SK-N-SH (cell line): ENCODE data around the gene MAMDC2. TPM values are rescaled to one million over a fixed set of nuclear protein-coding genes. Genes with fewer than 3 reads are reported as not detected.

Experiments
- CTCF ChIA-PET: fragments of 300-600, 350-600 bp; formaldehyde crosslinking; extraction: SDS; loops from one replicate; lab custom pipeline; 2021; lab: Yijun Ruan, JAX
- POLR2A ChIA-PET: fragments of 350-600 bp; sonication (Branson Sonifier 250); formaldehyde crosslinking; extraction: SDS; loops from one replicate; lab custom pipeline; 2020; ENCODE audit warnings: antibody characterized with exemption, inconsistent platforms; lab: Yijun Ruan, JAX
- DNase-seq: peaks from one replicate; pipeline ENCODE4 v3.0.0; 2012
- H2AFZ ChIP-seq: fragments of 200-600 bp; sonication (generic); 2 replicates; pipeline ENCODE4 v1.8.1; 2016; ENCODE audit warnings: antibody characterized with exemption, mild to moderate bottlenecking, low read depth
- H3F3A ChIP-seq: fragments of 200-600 bp; sonication (generic); replicated peaks from 2 replicates; pipeline ENCODE3; 2016; ENCODE audit warnings: antibody characterized with exemption, mild to moderate bottlenecking; ENCODE audit not compliant: insufficient read depth
- H3K27ac ChIP-seq, 2 experiments: fragments of 200-500 bp in 1 of 2; fragments of 200-600 bp in 1 of 2; sonication (Bioruptor generic) in 1 of 2; sonication (generic), shearing (Covaris generic) in 1 of 2; 2 replicates each; pipeline versions ENCODE4 v1.5.1 to v1.6.1; 2014 to 2016; ENCODE audit warnings: low read depth in 2 of 2, inconsistent platforms in 1 of 2, low read length in 1 of 2, mild to moderate bottlenecking in 1 of 2, mixed read lengths in 1 of 2
- H3K27me3 ChIP-seq: fragments of 200-600 bp; sonication (generic), shearing (Covaris generic); 2 replicates; pipeline ENCODE4 v1.6.1; 2016; ENCODE audit warnings: mixed run types; ENCODE audit not compliant: insufficient read depth
- H3K36me3 ChIP-seq, 2 experiments: fragments of 200-500 bp in 1 of 2; fragments of 200-600 bp in 1 of 2; sonication (Bioruptor generic) in 1 of 2; sonication (generic) in 1 of 2; replicated peaks in 1 of 2; 2 replicates each; pipeline versions ENCODE3 to v1.5.1; 2014 to 2016; ENCODE audit warnings: low read length in 1 of 2, mild to moderate bottlenecking in 1 of 2; ENCODE audit not compliant: insufficient read depth in 2 of 2, control insufficient read depth in 1 of 2
- H3K4me1 ChIP-seq, 2 experiments: fragments of 200-500 bp in 1 of 2; fragments of 200-600 bp in 1 of 2; sonication (Bioruptor generic) in 1 of 2; sonication (generic), shearing (Covaris generic) in 1 of 2; 2 replicates each; pipeline versions ENCODE4 v1.5.1 to v1.6.1; 2014 to 2016; ENCODE audit warnings: low read depth in 1 of 2, low read length in 1 of 2, mixed run types in 1 of 2; ENCODE audit not compliant: insufficient read depth in 2 of 2, control insufficient read depth in 1 of 2
- H3K4me2 ChIP-seq: fragments of 200-600 bp; sonication (generic), shearing (Covaris generic); 2 replicates; pipeline ENCODE4 v1.6.1; 2017; ENCODE audit warnings: mixed run types
- H3K4me3 ChIP-seq, 2 experiments: fragments of 200-500 bp in 1 of 2; fragments of 200-600 bp in 1 of 2; sonication (Bioruptor generic) in 1 of 2; sonication (generic), shearing (Covaris generic) in 1 of 2; 2 replicates each; pipeline versions ENCODE4 v1.5.1 to v1.8.1; 2014 to 2016; ENCODE audit warnings: low read depth in 2 of 2, inconsistent platforms in 1 of 2, low read length in 1 of 2, mild to moderate bottlenecking in 1 of 2, mixed read lengths in 1 of 2, moderate library complexity in 1 of 2
- H3K79me2 ChIP-seq: fragments of 200-600 bp; sonication (generic); 2 replicates; pipeline ENCODE4 v1.8.1; 2017; ENCODE audit warnings: mild to moderate bottlenecking; ENCODE audit not compliant: insufficient read depth
- H3K9ac ChIP-seq: fragments of 200-600 bp; sonication (generic); 2 replicates; pipeline ENCODE4 v1.6.1; 2017; ENCODE audit warnings: mixed run types
- H3K9me2 ChIP-seq: fragments of 200-600 bp; sonication (generic); 2 replicates; pipeline ENCODE4 v1.6.1; 2017; ENCODE audit warnings: mixed run types
- H3K9me3 ChIP-seq: fragments of 200-600 bp; sonication (generic); 2 replicates; pipeline ENCODE4 v1.6.1; 2017; ENCODE audit warnings: mixed run types, mild to moderate bottlenecking, moderate library complexity
- H4K20me1 ChIP-seq: fragments of 200-600 bp; sonication (generic); 2 replicates; pipeline ENCODE4 v1.6.1; 2017; ENCODE audit warnings: mild to moderate bottlenecking, mixed run types; ENCODE audit not compliant: insufficient read depth
- CHD2 ChIP-seq: fragments of 150-350 bp; IDR thresholded peaks from 2 replicates; pipeline ENCODE4 v1.6.1; 2018; ENCODE audit warnings: low read length; ENCODE audit not compliant: partially characterized antibody
- EP300 ChIP-seq, 2 experiments: IDR thresholded peaks; 2 replicates each; pipeline versions ENCODE4 v1.4.0 to v1.6.1; 2012; ENCODE audit warnings: borderline replicate concordance in 1 of 2, low read depth in 1 of 2, low read length in 1 of 2
- EZH2phosphoT487 ChIP-seq: fragments of 200-600 bp; sonication (generic); IDR thresholded peaks from 2 replicates; pipeline ENCODE4 v1.6.1; 2017; ENCODE audit warnings: low read depth, mixed run types, mild to moderate bottlenecking, antibody characterized with exemption, moderate library complexity, borderline replicate concordance
- FOSL2 ChIP-seq: IDR thresholded peaks from 2 replicates; pipeline ENCODE4 v1.4.0; 2012; ENCODE audit warnings: low read depth, mild to moderate bottlenecking, moderate library complexity, borderline replicate concordance
- FOXJ3 ChIP-seq: sonication (generic); formaldehyde crosslinking; IDR thresholded peaks from 2 replicates; pipeline ENCODE4 v1.5.1; 2020; ENCODE audit warnings: mild to moderate bottlenecking, missing genetic modification reagents
- FOXM1 ChIP-seq: IDR thresholded peaks from 2 replicates; pipeline ENCODE4 v1.4.0; 2012; ENCODE audit warnings: low read depth, mild to moderate bottlenecking
- GABPA ChIP-seq: IDR thresholded peaks from 2 replicates; pipeline ENCODE4 v1.4.0; 2012; ENCODE audit warnings: low read depth, mild to moderate bottlenecking
- GATA2 ChIP-seq: sonication (generic); formaldehyde crosslinking; IDR thresholded peaks from 2 replicates; pipeline ENCODE4 v1.5.0; 2020; ENCODE audit warnings: mild to moderate bottlenecking, missing genetic modification reagents
- JUND ChIP-seq: IDR thresholded peaks from 2 replicates; pipeline ENCODE4 v1.4.0; 2012
- POLR2AphosphoS5 ChIP-seq: IDR thresholded peaks from 2 replicates; pipeline ENCODE4 v1.6.1; 2012; ENCODE audit warnings: low read depth, low read length
- RAD21 ChIP-seq: IDR thresholded peaks from 2 replicates; pipeline ENCODE4 v1.6.1; 2012; ENCODE audit warnings: mild to moderate bottlenecking, low read length
- RFX5 ChIP-seq: IDR thresholded peaks from 2 replicates; pipeline ENCODE4 v1.6.1; 2012; ENCODE audit warnings: mild to moderate bottlenecking, improper control_type of control experiment, low read length
- RXRA ChIP-seq: IDR thresholded peaks from 2 replicates; pipeline ENCODE4 v1.4.0; 2012; ENCODE audit warnings: low read depth, mild to moderate bottlenecking, borderline replicate concordance
- SMC3 ChIP-seq: IDR thresholded peaks from 2 replicates; pipeline ENCODE4 v1.6.1; 2012; ENCODE audit warnings: low read depth, low read length, improper control_type of control experiment
- TCF12 ChIP-seq: IDR thresholded peaks from 2 replicates; pipeline ENCODE4 v1.4.0; 2012
- TEAD4 ChIP-seq: IDR thresholded peaks from 2 replicates; pipeline ENCODE4 v1.4.0; 2012; ENCODE audit warnings: mild to moderate bottlenecking, borderline replicate concordance; ENCODE audit not compliant: insufficient read depth
- YY1 ChIP-seq: IDR thresholded peaks from 2 replicates; pipeline ENCODE4 v1.4.0; 2012; ENCODE audit warnings: low read depth, mild to moderate bottlenecking
- WGBS: methylation state at CpG from one replicate; pipeline ENCODE4 v1.1.6; 2017; ENCODE audit warnings: low lambda C conversion rate; 5-methylcytosine and 5-hydroxymethylcytosine counted together
- polyA plus RNA-seq, 3 experiments: library from polyadenylated mRNA; depleted of rRNA; stranded (reverse); fragments of >200 nt; gene quantifications; 2 replicates each; pipeline ENCODE4 v1.2.3, GENCODE V29; 2012
- TF ChIP-seq, protein P1 (sequence below): IDR thresholded peaks from 2 replicates; pipeline ENCODE4 v1.4.0; 2012; ENCODE audit warnings: low read depth
- TF ChIP-seq, protein P2 (sequence below): IDR thresholded peaks from 2 replicates; pipeline ENCODE4 v1.6.1; 2012; ENCODE audit warnings: mild to moderate bottlenecking, low read depth, low read length, moderate library complexity
- TF ChIP-seq, protein P3 (sequence below): fragments of 150-350 bp; IDR thresholded peaks from 2 replicates; pipeline ENCODE4 v1.6.1; 2016; ENCODE audit warnings: mild to moderate bottlenecking, low read depth, low read length
- TF ChIP-seq, protein P4 (sequence below): IDR thresholded peaks from 2 replicates; pipeline ENCODE4 v1.4.0; 2012; ENCODE audit warnings: low read depth, borderline replicate concordance

MAMDC2 gene
- polyA plus RNA-seq, 1 of the 3 experiments (the other 2 are of a cell fraction) = not detected

DNA sequence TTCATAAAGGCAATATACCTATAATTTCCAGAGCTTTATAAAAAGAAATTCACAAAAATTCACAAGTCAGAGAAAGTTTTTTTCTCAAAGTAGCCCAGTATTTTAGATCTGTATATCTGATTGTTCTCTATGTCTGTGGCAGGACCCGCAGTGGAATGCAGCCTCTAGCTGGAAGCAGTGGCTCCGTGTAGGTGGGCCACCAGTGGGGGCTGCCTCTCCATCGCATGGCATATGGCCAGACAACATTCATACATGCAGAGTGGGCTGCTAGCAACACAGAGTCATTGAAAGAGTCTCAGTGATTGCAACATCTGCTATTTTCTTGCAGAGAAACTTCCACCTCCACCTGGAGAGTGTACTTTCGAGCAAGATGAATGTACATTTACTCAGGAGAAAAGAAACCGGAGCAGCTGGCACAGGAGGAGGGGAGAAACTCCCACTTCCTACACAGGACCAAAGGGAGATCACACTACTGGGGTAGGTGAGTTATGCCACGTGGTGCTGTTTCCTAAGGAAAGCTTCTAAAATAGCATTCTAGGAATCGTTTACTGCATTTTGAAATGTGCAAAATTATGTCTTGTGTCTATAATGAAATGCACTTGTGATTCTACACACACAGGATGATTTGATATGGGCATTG lies 126.6 kb downstream of the MAMDC2 start:
- no peak overlapping the region for H2AFZ ChIP-seq
- H3K4me3 ChIP-seq = no peak overlapping the region
- H3K9me2 ChIP-seq = no peaks in the 10 kb centered on the region
- no peak overlapping the region for H3K4me2 ChIP-seq
- no peak for DNase-seq
- ChIA-PET POLR2A (no interaction called here), CTCF (interaction anchor here (2.6 kb wide), 1 partner anchor 9 kb away, joined by 9 read pairs; no protein-coding TSS in a partner anchor)
- H3K9me3 ChIP-seq = no peaks in the 10 kb centered on the region
- no peaks in the 10 kb centered on the region for H3K27me3 ChIP-seq
- H3K9ac ChIP-seq = no peak overlapping the region
- WGBS = 70% methylated on average over 7 of the region's 7 CpGs
- H3K36me3 ChIP-seq = no peaks in the 10 kb centered on the region
- H4K20me1 ChIP-seq = no peaks in the 10 kb centered on the region
- H3K79me2 ChIP-seq = no peaks in the 10 kb centered on the region
- H3K4me1 ChIP-seq = peaks cover 0 to 2% of the 10 kb centered on the region in 2 experiments; a peak in 1 of 4 replicates
- no peaks in the 10 kb centered on the region for H3F3A ChIP-seq
- no peak overlapping the region for H3K27ac ChIP-seq
- TF ChIP-seq JUND (no peak), RXRA (no peak), SMC3 (no peak), RAD21 (no peak), TEAD4 (no peak), CHD2 (no peak), GABPA (no peak), EP300 (IDR thresholded peaks at IDR 0.05; ENCODE audit: borderline replicate concordance in 1 of 2, low read depth in 1 of 2, low read length in 1 of 2) (no peak), POLR2AphosphoS5 (no peak), TCF12 (no peak), YY1 (no peak), FOXJ3 (CRISPR knock-in tag) (no peak)
- TF ChIP-seq, protein P1, sequence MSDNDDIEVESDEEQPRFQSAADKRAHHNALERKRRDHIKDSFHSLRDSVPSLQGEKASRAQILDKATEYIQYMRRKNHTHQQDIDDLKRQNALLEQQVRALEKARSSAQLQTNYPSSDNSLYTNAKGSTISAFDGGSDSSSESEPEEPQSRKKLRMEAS = no peak
- TF ChIP-seq, protein P2, sequence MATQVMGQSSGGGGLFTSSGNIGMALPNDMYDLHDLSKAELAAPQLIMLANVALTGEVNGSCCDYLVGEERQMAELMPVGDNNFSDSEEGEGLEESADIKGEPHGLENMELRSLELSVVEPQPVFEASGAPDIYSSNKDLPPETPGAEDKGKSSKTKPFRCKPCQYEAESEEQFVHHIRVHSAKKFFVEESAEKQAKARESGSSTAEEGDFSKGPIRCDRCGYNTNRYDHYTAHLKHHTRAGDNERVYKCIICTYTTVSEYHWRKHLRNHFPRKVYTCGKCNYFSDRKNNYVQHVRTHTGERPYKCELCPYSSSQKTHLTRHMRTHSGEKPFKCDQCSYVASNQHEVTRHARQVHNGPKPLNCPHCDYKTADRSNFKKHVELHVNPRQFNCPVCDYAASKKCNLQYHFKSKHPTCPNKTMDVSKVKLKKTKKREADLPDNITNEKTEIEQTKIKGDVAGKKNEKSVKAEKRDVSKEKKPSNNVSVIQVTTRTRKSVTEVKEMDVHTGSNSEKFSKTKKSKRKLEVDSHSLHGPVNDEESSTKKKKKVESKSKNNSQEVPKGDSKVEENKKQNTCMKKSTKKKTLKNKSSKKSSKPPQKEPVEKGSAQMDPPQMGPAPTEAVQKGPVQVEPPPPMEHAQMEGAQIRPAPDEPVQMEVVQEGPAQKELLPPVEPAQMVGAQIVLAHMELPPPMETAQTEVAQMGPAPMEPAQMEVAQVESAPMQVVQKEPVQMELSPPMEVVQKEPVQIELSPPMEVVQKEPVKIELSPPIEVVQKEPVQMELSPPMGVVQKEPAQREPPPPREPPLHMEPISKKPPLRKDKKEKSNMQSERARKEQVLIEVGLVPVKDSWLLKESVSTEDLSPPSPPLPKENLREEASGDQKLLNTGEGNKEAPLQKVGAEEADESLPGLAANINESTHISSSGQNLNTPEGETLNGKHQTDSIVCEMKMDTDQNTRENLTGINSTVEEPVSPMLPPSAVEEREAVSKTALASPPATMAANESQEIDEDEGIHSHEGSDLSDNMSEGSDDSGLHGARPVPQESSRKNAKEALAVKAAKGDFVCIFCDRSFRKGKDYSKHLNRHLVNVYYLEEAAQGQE = no peak
- TF ChIP-seq, all 33 proteins: peak for 0

DNA sequence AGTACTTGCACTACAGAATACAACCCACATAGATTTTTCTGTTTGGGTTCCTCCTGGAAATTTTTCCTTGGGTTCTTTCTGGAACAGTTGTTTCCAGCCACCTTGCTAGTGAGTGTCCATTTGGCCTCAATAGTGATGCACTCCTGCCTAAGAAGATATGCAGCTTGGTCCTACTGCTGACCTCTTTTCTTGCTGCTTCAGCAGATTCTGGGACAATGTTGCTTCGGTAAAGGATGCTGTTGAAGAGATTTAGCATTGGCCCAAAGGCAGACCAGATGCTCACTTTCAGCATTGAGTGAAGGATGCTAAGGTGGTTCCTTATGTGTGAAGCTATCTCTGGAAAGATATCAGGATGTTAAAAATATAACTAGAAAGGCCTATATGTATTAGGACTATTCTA lies 128.9 kb downstream of the MAMDC2 start:
- Histone ChIP-seq H4K20me1 (no peaks in the 10 kb centered on the region), H3F3A (no peaks in the 10 kb centered on the region), H3K27me3 (no peaks in the 10 kb centered on the region), H3K4me1 (peaks cover 0 to 2% of the 10 kb centered on the region in 2 experiments; a peak in 1 of 4 replicates), H3K27ac (no peak overlapping the region), H3K9me2 (no peaks in the 10 kb centered on the region), H3K4me2 (no peak overlapping the region), H3K9ac (no peak overlapping the region), H3K79me2 (no peaks in the 10 kb centered on the region), H3K36me3 (no peaks in the 10 kb centered on the region), H2AFZ (no peak overlapping the region), H3K9me3 (no peaks in the 10 kb centered on the region), H3K4me3 (no peak overlapping the region)
- WGBS = 44% methylated on average over 1 of the region's 1 CpG
- no peak for DNase-seq
- ChIA-PET CTCF (interaction anchor here (1.0 to 1.2 kb wide), 3 partner anchors 12 to 62 kb away, joined by 3 to 4 read pairs (median 3); no protein-coding TSS in a partner anchor), POLR2A (no interaction called here)
- TF ChIP-seq, protein P3, sequence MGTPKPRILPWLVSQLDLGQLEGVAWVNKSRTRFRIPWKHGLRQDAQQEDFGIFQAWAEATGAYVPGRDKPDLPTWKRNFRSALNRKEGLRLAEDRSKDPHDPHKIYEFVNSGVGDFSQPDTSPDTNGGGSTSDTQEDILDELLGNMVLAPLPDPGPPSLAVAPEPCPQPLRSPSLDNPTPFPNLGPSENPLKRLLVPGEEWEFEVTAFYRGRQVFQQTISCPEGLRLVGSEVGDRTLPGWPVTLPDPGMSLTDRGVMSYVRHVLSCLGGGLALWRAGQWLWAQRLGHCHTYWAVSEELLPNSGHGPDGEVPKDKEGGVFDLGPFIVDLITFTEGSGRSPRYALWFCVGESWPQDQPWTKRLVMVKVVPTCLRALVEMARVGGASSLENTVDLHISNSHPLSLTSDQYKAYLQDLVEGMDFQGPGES = no peak
- TF ChIP-seq FOXM1 (no peak), YY1 (no peak), FOXJ3 (CRISPR knock-in tag) (no peak), TCF12 (no peak), RFX5 (no peak), FOSL2 (no peak), EP300 (IDR thresholded peaks at IDR 0.05; ENCODE audit: borderline replicate concordance in 1 of 2, low read depth in 1 of 2, low read length in 1 of 2) (no peak), EZH2phosphoT487 (no peak), GATA2 (CRISPR knock-in tag) (no peak)
- TF ChIP-seq, protein P4, sequence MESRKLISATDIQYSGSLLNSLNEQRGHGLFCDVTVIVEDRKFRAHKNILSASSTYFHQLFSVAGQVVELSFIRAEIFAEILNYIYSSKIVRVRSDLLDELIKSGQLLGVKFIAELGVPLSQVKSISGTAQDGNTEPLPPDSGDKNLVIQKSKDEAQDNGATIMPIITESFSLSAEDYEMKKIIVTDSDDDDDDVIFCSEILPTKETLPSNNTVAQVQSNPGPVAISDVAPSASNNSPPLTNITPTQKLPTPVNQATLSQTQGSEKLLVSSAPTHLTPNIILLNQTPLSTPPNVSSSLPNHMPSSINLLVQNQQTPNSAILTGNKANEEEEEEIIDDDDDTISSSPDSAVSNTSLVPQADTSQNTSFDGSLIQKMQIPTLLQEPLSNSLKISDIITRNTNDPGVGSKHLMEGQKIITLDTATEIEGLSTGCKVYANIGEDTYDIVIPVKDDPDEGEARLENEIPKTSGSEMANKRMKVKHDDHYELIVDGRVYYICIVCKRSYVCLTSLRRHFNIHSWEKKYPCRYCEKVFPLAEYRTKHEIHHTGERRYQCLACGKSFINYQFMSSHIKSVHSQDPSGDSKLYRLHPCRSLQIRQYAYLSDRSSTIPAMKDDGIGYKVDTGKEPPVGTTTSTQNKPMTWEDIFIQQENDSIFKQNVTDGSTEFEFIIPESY = no peak
- TF ChIP-seq, protein P1 = no peak
